ENCODE measurements around the gene SHKBP1. TPM values are rescaled to one million over a fixed set of nuclear protein-coding genes. Genes with fewer than 3 reads are reported as not detected.

The SHKBP1 gene
- total and polyA plus RNA-seq, 4 donors: 10.1 to 22.9 (median 15.4) TPM

GRCh38 chr19:40629346-40629745 is 52.7 kb downstream of the SHKBP1 start:
- Histone ChIP-seq H3K9me3 (ENCODE audit: control insufficient read depth in 4 of 4, low read length in 3 of 4) (no peaks in the 10 kb centered on the region), H3K27me3 (ENCODE audit: control insufficient read depth in 4 of 4, insufficient read depth in 4 of 4, low read length in 3 of 4) (no peaks in the 10 kb centered on the region), H3K4me3 (ENCODE audit: low read depth in 1 of 3, low read length in 3 of 3) (no peak overlapping the region), H3K9ac (ENCODE audit: low read depth in 1 of 2, low read length in 2 of 2) (no peak overlapping the region), H3K27ac (ENCODE audit: low read depth in 1 of 2, low read length in 2 of 2) (no peak overlapping the region), H3K36me3 (ENCODE audit: control insufficient read depth in 4 of 4, insufficient read depth in 3 of 4, low read depth in 1 of 4, low read length in 3 of 4) (no peaks in the 10 kb centered on the region), H3K4me1 (ENCODE audit: control insufficient read depth in 4 of 4, insufficient read depth in 4 of 4, low read length in 3 of 4) (no peaks in the 10 kb centered on the region)
- no peak for DNase-seq (ENCODE audit: low spot score)
- TF ChIP-seq FOXA1 (IDR thresholded peaks at IDR 0.05) (no peak), JUND (IDR thresholded peaks at IDR 0.05) (no peak), CTCF (IDR thresholded peaks at IDR 0.05; ENCODE audit: low read depth, low read length, missing input control) (no peak), FOXA2 (IDR thresholded peaks at IDR 0.05) (no peak), HNF4A (conservative IDR thresholded peaks at IDR 0.05) (no peak), GABPA (IDR thresholded peaks at IDR 0.05 in 1 of 2, conservative IDR thresholded peaks at IDR 0.05 in 1 of 2) (no peak), SP1 (IDR thresholded peaks at IDR 0.05) (no peak), RXRA (IDR thresholded peaks at IDR 0.05) (no peak)
- TF ChIP-seq, protein P1, sequence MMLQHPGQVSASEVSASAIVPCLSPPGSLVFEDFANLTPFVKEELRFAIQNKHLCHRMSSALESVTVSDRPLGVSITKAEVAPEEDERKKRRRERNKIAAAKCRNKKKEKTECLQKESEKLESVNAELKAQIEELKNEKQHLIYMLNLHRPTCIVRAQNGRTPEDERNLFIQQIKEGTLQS (IDR thresholded peaks at IDR 0.05): no peak
- 96% methylated on average over 42 of the region's 42 CpGs for WGBS

DNA sequence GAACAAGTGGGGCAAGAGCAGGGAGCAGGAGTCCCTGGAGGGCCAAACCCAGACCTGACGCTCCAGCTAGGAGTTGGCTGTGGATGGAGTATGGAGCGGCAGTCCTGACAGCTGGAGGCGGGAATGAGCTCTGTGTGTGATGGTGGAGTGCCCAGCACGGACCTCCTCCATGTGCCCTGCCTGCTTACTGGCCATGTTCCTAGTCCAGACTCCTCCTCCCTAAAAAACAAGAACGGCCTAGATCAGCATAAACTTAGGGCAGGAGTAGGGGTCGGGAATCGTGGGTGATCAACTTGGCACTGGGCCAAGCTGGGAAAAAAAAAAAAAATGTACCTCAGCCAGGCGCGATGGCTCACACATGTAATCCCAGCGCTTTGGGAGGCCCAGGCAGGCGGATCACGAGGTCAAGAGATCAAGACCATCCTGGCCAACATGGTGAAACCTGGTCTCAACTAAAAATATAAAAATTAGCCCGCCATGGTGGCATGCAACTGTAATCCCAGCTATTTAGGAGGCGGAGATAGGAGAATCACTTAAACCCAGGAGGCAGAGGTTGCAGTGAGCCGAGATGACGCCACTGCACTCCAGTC is 54.0 kb downstream of the SHKBP1 start:
- no peaks in the 10 kb centered on the region for H3K36me3 ChIP-seq (ENCODE audit: control insufficient read depth in 4 of 4, insufficient read depth in 3 of 4, low read depth in 1 of 4, low read length in 3 of 4)
- WGBS: 74% methylated on average over 16 of the region's 16 CpGs
- TF ChIP-seq REST (IDR thresholded peaks at IDR 0.05) (no peak), EGR1 (IDR thresholded peaks at IDR 0.05; ENCODE audit: low read depth in 2 of 2) (no peak), GABPA (IDR thresholded peaks at IDR 0.05 in 1 of 2, conservative IDR thresholded peaks at IDR 0.05 in 1 of 2) (no peak), HNF4A (conservative IDR thresholded peaks at IDR 0.05) (no peak), NR2F2 (IDR thresholded peaks at IDR 0.05) (no peak), RXRA (IDR thresholded peaks at IDR 0.05) (no peak), SP1 (IDR thresholded peaks at IDR 0.05) (no peak), JUND (IDR thresholded peaks at IDR 0.05) (no peak), FOXA2 (IDR thresholded peaks at IDR 0.05) (no peak), TAF1 (conservative IDR thresholded peaks at IDR 0.05) (no peak), YY1 (IDR thresholded peaks at IDR 0.05) (no peak), ZBTB33 (IDR thresholded peaks at IDR 0.05) (no peak), HNF4G (IDR thresholded peaks at IDR 0.05) (no peak)
- no peak for DNase-seq (ENCODE audit: low spot score)
- H3K27ac ChIP-seq (ENCODE audit: low read depth in 1 of 2, low read length in 2 of 2): no peak overlapping the region
- no peaks in the 10 kb centered on the region for H3K4me1 ChIP-seq (ENCODE audit: control insufficient read depth in 4 of 4, insufficient read depth in 4 of 4, low read length in 3 of 4)
- no peak overlapping the region for H3K9ac ChIP-seq (ENCODE audit: low read depth in 1 of 2, low read length in 2 of 2)
- no peak overlapping the region for H3K4me3 ChIP-seq (ENCODE audit: low read depth in 1 of 3, low read length in 3 of 3)
- no peaks in the 10 kb centered on the region for H3K9me3 ChIP-seq (ENCODE audit: control insufficient read depth in 4 of 4, low read length in 3 of 4)
- no peaks in the 10 kb centered on the region for H3K27me3 ChIP-seq (ENCODE audit: control insufficient read depth in 4 of 4, insufficient read depth in 4 of 4, low read length in 3 of 4)
